ENCODE results near the gene HEBP1.

The HEBP1 gene

GRCh38 chr12:12960639-12961209, 39.3 kb downstream of the HEBP1 start:
- Mint-ChIP-seq H3K4me3 (no peak overlapping the region), H3K27ac (no peak overlapping the region)

GRCh38 chr12:12958886-12959285, 41.2 kb downstream of the HEBP1 start:
- Mint-ChIP-seq H3K36me3 (ENCODE audit: low read depth) (no peaks in the 10 kb centered on the region), H3K9me3 (peaks cover 4% of the 10 kb centered on the region), H3K4me1 (ENCODE audit: low read depth) (peaks cover 4% of the 10 kb centered on the region), H3K4me3 (no peak overlapping the region), H3K27ac (no peak overlapping the region), H3K27me3 (ENCODE audit: low read depth) (no peaks in the 10 kb centered on the region)

More at GRCh38 chr12:12960639-12961209, 39.3 kb downstream of the HEBP1 start:
- Mint-ChIP-seq H3K36me3 (ENCODE audit: low read depth) (no peaks in the 10 kb centered on the region), H3K27me3 (ENCODE audit: low read depth) (no peaks in the 10 kb centered on the region), H3K9me3 (peaks cover 10% of the 10 kb centered on the region), H3K4me1 (ENCODE audit: low read depth) (peaks cover 11% of the 10 kb centered on the region)

- peaks cover 4% of the 10 kb centered on the region for H3K27me3 Mint-ChIP-seq (ENCODE audit: low read depth)
- H3K27ac Mint-ChIP-seq = no peak overlapping the region
- no peak overlapping the region for H3K4me3 Mint-ChIP-seq
- no peaks in the 10 kb centered on the region for H3K36me3 Mint-ChIP-seq (ENCODE audit: low read depth)
- no peaks in the 10 kb centered on the region for H3K4me1 Mint-ChIP-seq (ENCODE audit: low read depth)
- no peaks in the 10 kb centered on the region for H3K9me3 Mint-ChIP-seq
These were observed 45.0 kb downstream of the HEBP1 start for GRCh38 chr12:12954878-12955625.

GRCh38 chr12:12954356-12954755, 45.7 kb downstream of the HEBP1 start:
- no peaks in the 10 kb centered on the region for H3K9me3 Mint-ChIP-seq
- H3K4me1 Mint-ChIP-seq (ENCODE audit: low read depth) = no peaks in the 10 kb centered on the region
- no peak overlapping the region for H3K4me3 Mint-ChIP-seq
- no peaks in the 10 kb centered on the region for H3K36me3 Mint-ChIP-seq (ENCODE audit: low read depth)
- no peak overlapping the region for H3K27ac Mint-ChIP-seq
- H3K27me3 Mint-ChIP-seq (ENCODE audit: low read depth) = peaks cover 4% of the 10 kb centered on the region

- H3K4me1 Mint-ChIP-seq (ENCODE audit: low read depth) = no peaks in the 10 kb centered on the region
- H3K27ac Mint-ChIP-seq = no peak within 1 kb of the TSS
- H3K36me3 Mint-ChIP-seq (ENCODE audit: low read depth) = no peaks in the 10 kb centered on the region
- no peaks in the 10 kb centered on the region for H3K9me3 Mint-ChIP-seq
- peaks cover 4% of the 10 kb centered on the region for H3K27me3 Mint-ChIP-seq (ENCODE audit: low read depth)
- no peak within 1 kb of the TSS for H3K4me3 Mint-ChIP-seq
These were observed 48.0 kb downstream of the HEBP1 start, which contains the start of gene GPRC5D for GRCh38 chr12:12952036-12952435. GPRC5D (minus strand) TSS chr12:12952170; CDS start chr12:12950384, 1,786 bp downstream.

GRCh38 chr12:12951504-12951903, 48.6 kb downstream of the HEBP1 start:
- H3K27me3 Mint-ChIP-seq (ENCODE audit: low read depth) = peaks cover 4% of the 10 kb centered on the region
- H3K4me1 Mint-ChIP-seq (ENCODE audit: low read depth) = no peaks in the 10 kb centered on the region
- H3K9me3 Mint-ChIP-seq = no peaks in the 10 kb centered on the region
- no peaks in the 10 kb centered on the region for H3K36me3 Mint-ChIP-seq (ENCODE audit: low read depth)
- H3K27ac Mint-ChIP-seq = no peak overlapping the region
- no peak overlapping the region for H3K4me3 Mint-ChIP-seq

GRCh38 chr12:12947902-12948301, 52.2 kb downstream of the HEBP1 start:
- no peaks in the 10 kb centered on the region for H3K9me3 Mint-ChIP-seq
- no peak overlapping the region for H3K27ac Mint-ChIP-seq
- H3K27me3 Mint-ChIP-seq (ENCODE audit: low read depth) = peaks cover 11% of the 10 kb centered on the region
- H3K4me3 Mint-ChIP-seq = no peak overlapping the region
- H3K4me1 Mint-ChIP-seq (ENCODE audit: low read depth) = no peaks in the 10 kb centered on the region
- no peaks in the 10 kb centered on the region for H3K36me3 Mint-ChIP-seq (ENCODE audit: low read depth)

GRCh38 chr12:12946686-12947355, 53.2 kb downstream of the HEBP1 start:
- H3K4me3 Mint-ChIP-seq = no peak overlapping the region
- H3K36me3 Mint-ChIP-seq (ENCODE audit: low read depth) = no peaks in the 10 kb centered on the region
- peaks cover 11% of the 10 kb centered on the region for H3K27me3 Mint-ChIP-seq (ENCODE audit: low read depth)
- no peaks in the 10 kb centered on the region for H3K9me3 Mint-ChIP-seq
- no peak overlapping the region for H3K27ac Mint-ChIP-seq
- H3K4me1 Mint-ChIP-seq (ENCODE audit: low read depth) = no peaks in the 10 kb centered on the region

GRCh38 chr12:12945591-12945990, 54.5 kb downstream of the HEBP1 start:
- Mint-ChIP-seq H3K27me3 (ENCODE audit: low read depth) (peaks cover 11% of the 10 kb centered on the region), H3K9me3 (no peaks in the 10 kb centered on the region), H3K27ac (no peak overlapping the region), H3K4me3 (no peak overlapping the region), H3K36me3 (ENCODE audit: low read depth) (no peaks in the 10 kb centered on the region), H3K4me1 (ENCODE audit: low read depth) (no peaks in the 10 kb centered on the region)

- Mint-ChIP-seq H3K4me3 (no peak overlapping the region), H3K36me3 (ENCODE audit: low read depth) (no peaks in the 10 kb centered on the region), H3K9me3 (no peaks in the 10 kb centered on the region), H3K27ac (no peak overlapping the region), H3K4me1 (ENCODE audit: low read depth) (no peaks in the 10 kb centered on the region), H3K27me3 (ENCODE audit: low read depth) (peaks cover 11% of the 10 kb centered on the region)
These were observed 56.3 kb downstream of the HEBP1 start for GRCh38 chr12:12943586-12944260.

- no peak overlapping the region for H3K27ac Mint-ChIP-seq
- H3K9me3 Mint-ChIP-seq = no peaks in the 10 kb centered on the region
- H3K4me3 Mint-ChIP-seq = no peak overlapping the region
- H3K27me3 Mint-ChIP-seq (ENCODE audit: low read depth) = peaks cover 15% of the 10 kb centered on the region
- no peaks in the 10 kb centered on the region for H3K36me3 Mint-ChIP-seq (ENCODE audit: low read depth)
- H3K4me1 Mint-ChIP-seq (ENCODE audit: low read depth) = no peaks in the 10 kb centered on the region
These were observed 58.4 kb downstream of the HEBP1 start for GRCh38 chr12:12941450-12942350.

GRCh38 chr12:12939888-12940287, 60.2 kb downstream of the HEBP1 start:
- H3K4me1 Mint-ChIP-seq (ENCODE audit: low read depth) = no peaks in the 10 kb centered on the region
- H3K4me3 Mint-ChIP-seq = no peak overlapping the region

GRCh38 chr12:12938541-12938940, 61.5 kb downstream of the HEBP1 start:
- Mint-ChIP-seq H3K4me1 (ENCODE audit: low read depth) (no peaks in the 10 kb centered on the region), H3K4me3 (no peak overlapping the region), H3K27ac (no peak overlapping the region), H3K9me3 (no peaks in the 10 kb centered on the region), H3K27me3 (ENCODE audit: low read depth) (peaks cover 3% of the 10 kb centered on the region), H3K36me3 (ENCODE audit: low read depth) (no peaks in the 10 kb centered on the region)

More at GRCh38 chr12:12939888-12940287, 60.2 kb downstream of the HEBP1 start:
- H3K27me3 Mint-ChIP-seq (ENCODE audit: low read depth) = peaks cover 6% of the 10 kb centered on the region
- H3K9me3 Mint-ChIP-seq = no peaks in the 10 kb centered on the region
- no peaks in the 10 kb centered on the region for H3K36me3 Mint-ChIP-seq (ENCODE audit: low read depth)
- no peak overlapping the region for H3K27ac Mint-ChIP-seq

Data from T-helper 1 cell treated with Interleukin-12 subunit alpha and Interleukin-12 subunit beta and Interleukin-4 antibody, amounts not matched to agents 30 μg/mL and 1 μg/mL, for 36 hours (primary cell).